Testis (tissue), 2 donors: ENCODE measurements around the gene LRRTM4.

Source experiments
- CTCF ChIP-seq, 3 experiments: fragments of 450-650 bp in 2 of 3; fragments of 200-600 bp in 1 of 3; sonication (generic) in 1 of 3; IDR thresholded peaks; one replicate each; pipeline ENCODE4 v1.5.1; 2016 to 2019; ENCODE audit warnings: antibody characterized with exemption in 3 of 3, mild to moderate bottlenecking in 2 of 3, moderate library complexity in 1 of 3
- POLR2A ChIP-seq: fragments of 450-650 bp; IDR thresholded peaks from one replicate; pipeline ENCODE4 v1.6.1; 2017; ENCODE audit warnings: antibody characterized with exemption, mild to moderate bottlenecking, moderate library complexity

- no peak for TF ChIP-seq CTCF (IDR thresholded peaks at IDR 0.05)
- no peak for TF ChIP-seq POLR2A
Measured at GRCh38 chr2:77086051-77086450, 436.1 kb downstream of the LRRTM4 start.
